Fibroblast of pulmonary artery (primary cell): ENCODE measurements around the gene SUPT3H.
"Not testable (repeated sequence)": the region's sequence is repeated elsewhere in the genome, so short reads cannot be mapped to it uniquely, and the experiment has no call there.

ENCODE experiments used
- DNase-seq: peaks from one replicate; pipeline ENCODE4 v3.0.0-alpha.2; 2010; ENCODE audit warnings: low read depth
- H3K4me3 ChIP-seq: replicated peaks from 2 replicates; pipeline ENCODE4 v1.5.1; 2011; ENCODE audit warnings: low read depth, mild to moderate bottlenecking, control low read depth, low read length, moderate library complexity
- CTCF ChIP-seq: IDR thresholded peaks from 2 replicates; pipeline ENCODE4 v1.5.1; 2011; ENCODE audit warnings: mild to moderate bottlenecking, control low read depth, low read length, inconsistent platforms; ENCODE audit errors: missing control alignments

The SUPT3H gene

GRCh38 chr6:45154679-45155078 is 223.1 kb downstream of the SUPT3H start:
- H3K4me3 ChIP-seq: no peak overlapping the region
- no peak for DNase-seq
- TF ChIP-seq CTCF: no peak

DNA sequence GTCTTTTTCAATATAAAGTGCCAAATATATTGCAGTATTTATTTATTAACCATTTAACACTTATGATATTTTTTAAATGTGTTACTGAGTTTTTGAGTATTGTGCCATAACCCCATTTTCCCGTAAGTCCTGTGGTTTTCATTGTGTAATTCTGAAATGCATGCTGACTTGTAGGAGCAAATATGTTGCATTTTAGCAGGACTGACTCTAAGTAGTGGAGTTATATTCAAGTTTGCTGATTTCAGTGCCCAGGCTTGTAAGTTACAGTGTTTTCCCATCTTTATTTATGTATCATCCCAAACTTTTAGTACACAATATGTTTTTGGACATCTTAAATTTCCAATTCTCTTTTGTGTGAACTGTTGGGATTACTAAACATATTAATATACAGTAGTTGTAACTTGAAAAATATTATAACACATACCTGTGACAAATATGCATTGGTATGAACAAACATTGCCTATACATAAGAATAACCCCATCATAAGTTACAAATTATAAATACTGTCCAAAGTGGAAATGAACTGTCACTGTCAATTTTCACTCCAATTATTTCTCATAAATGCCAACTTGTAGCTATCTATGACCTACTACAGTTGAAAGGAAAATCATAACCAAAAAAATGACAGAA is 228.9 kb downstream of the SUPT3H start:
- TF ChIP-seq CTCF: no peak
- H3K4me3 ChIP-seq: no peak overlapping the region
- DNase-seq: peak; percentile 64

DNA sequence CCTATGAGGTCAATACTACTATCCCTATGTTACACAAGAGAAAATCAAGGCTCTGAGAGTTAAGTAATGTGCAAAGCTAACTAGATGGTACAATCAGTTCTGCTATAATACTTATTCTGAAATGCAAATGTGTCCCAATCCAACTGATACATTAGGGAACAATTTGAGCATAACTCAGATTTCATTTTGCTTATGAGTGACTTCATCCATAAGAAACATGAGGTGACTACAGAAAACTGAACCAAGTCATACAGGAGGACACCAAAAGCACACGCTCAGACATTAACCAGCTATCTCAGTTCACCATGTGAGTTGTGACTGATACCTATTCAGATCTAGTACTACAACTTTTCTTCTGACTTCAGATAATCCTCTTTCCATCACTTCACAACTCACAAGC is 229.5 kb downstream of the SUPT3H start:
- TF ChIP-seq CTCF: no peak
- peak; percentile 8 for DNase-seq
- H3K4me3 ChIP-seq: no peak overlapping the region

GRCh38 chr6:45145658-45146057 is 232.1 kb downstream of the SUPT3H start:
- not testable (repeated sequence) for DNase-seq, H3K4me3 ChIP-seq

- no peak for TF ChIP-seq CTCF
- no peak for DNase-seq
- H3K4me3 ChIP-seq: no peak overlapping the region
Observed at GRCh38 chr6:45138765-45139164, 239.0 kb downstream of the SUPT3H start.

GRCh38 chr6:45136495-45136894 is 241.2 kb downstream of the SUPT3H start:
- DNase-seq: no peak
- no peak for TF ChIP-seq CTCF
- no peak overlapping the region for H3K4me3 ChIP-seq

- TF ChIP-seq CTCF: no peak
- no peak overlapping the region for H3K4me3 ChIP-seq
- no peak for DNase-seq
Observed at GRCh38 chr6:45132658-45133294, 245.0 kb downstream of the SUPT3H start.
